Cardiac muscle cell (in vitro differentiated cells and primary cell): ENCODE data around the gene CHKA. TPM values are rescaled to one million over a fixed set of nuclear protein-coding genes. Genes with fewer than 3 reads are reported as not detected.

ENCODE experiments used
- DNase-seq, 2 donors: peaks; one replicate each; pipeline versions ENCODE4 v3.0.0 to v3.0.0-alpha.2; 2010 to 2017; ENCODE audit warnings: low read depth in 1 of 2, low spot score in 1 of 2
- H3K27ac ChIP-seq: fragments of 200-600 bp; sonication (generic); 2 replicates; pipeline ENCODE4 v1.5.1; 2016
- H3K27me3 ChIP-seq: fragments of 200-600 bp; sonication (generic); 2 replicates; pipeline ENCODE4 v1.6.0; 2016; ENCODE audit warnings: control low read depth
- H3K36me3 ChIP-seq: fragments of 200-600 bp; sonication (generic); 2 replicates; pipeline ENCODE4 v1.5.1; 2016; ENCODE audit warnings: control low read depth
- H3K4me1 ChIP-seq: fragments of 200-600 bp; sonication (generic); 2 replicates; pipeline ENCODE4 v1.8.1; 2017; ENCODE audit warnings: low read depth, mild to moderate bottlenecking, mixed run types
- H3K4me3 ChIP-seq: fragments of 200-600 bp; sonication (generic); 2 replicates; pipeline ENCODE4 v1.5.1; 2016; ENCODE audit warnings: mild to moderate bottlenecking
- H3K9me3 ChIP-seq: fragments of 200-600 bp; sonication (generic); 2 replicates; pipeline ENCODE4 v1.5.1; 2017; ENCODE audit warnings: low read depth, mild to moderate bottlenecking, control low read depth
- polyA plus RNA-seq: library from polyadenylated mRNA; unstranded; fragments of >200 nt; fragmentation: Nextera tagmentation; extraction: Ambion mirVana; gene quantifications from 2 replicates; pipeline ENCODE4 v1.2.1, GENCODE V29; 2016
- total RNA-seq: library from RNA; depleted of rRNA; stranded (reverse); fragments of >200 nt; gene quantifications from 2 replicates; pipeline ENCODE4 v1.2.3, GENCODE V29; 2016
- TF ChIP-seq, protein P1 (sequence below): IDR thresholded peaks from 2 replicates; pipeline ENCODE4 v1.5.1; 2012; ENCODE audit warnings: low read depth, mild to moderate bottlenecking, low read length

Gene CHKA
- total and polyA plus RNA-seq, 2 experiments from 2014 or later: 37.6 to 143 TPM

DNA sequence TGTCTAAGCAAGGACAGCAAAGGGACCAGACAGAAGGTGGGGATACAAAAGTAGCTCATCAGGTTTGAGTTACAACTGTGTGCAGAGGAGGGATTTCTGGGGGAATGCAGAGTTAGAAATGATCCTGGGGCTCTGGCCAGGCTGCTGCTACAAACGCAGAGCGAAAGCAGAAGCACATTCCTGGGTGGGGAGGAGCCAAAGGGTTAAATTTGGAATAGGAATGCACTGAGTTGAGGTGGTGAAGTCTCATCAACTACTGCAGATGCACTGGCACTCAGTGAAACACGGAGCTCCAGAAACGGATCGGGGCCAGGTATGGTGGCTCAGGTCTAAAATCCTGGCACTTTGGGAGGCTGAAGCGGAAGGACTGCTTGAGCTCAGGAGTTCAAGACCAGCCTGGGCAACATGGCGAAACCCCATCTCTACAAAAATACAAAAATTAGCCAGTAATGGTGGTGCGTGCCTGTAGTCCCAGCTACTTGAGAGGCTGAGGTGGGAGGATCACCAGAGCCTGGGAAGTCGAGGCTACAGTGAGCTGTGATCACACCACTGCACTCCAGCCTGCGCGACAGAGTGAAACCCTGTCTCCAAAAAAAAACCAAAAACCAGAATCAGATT lies 3.2 kb downstream of the CHKA start:
- TF ChIP-seq, protein P1, sequence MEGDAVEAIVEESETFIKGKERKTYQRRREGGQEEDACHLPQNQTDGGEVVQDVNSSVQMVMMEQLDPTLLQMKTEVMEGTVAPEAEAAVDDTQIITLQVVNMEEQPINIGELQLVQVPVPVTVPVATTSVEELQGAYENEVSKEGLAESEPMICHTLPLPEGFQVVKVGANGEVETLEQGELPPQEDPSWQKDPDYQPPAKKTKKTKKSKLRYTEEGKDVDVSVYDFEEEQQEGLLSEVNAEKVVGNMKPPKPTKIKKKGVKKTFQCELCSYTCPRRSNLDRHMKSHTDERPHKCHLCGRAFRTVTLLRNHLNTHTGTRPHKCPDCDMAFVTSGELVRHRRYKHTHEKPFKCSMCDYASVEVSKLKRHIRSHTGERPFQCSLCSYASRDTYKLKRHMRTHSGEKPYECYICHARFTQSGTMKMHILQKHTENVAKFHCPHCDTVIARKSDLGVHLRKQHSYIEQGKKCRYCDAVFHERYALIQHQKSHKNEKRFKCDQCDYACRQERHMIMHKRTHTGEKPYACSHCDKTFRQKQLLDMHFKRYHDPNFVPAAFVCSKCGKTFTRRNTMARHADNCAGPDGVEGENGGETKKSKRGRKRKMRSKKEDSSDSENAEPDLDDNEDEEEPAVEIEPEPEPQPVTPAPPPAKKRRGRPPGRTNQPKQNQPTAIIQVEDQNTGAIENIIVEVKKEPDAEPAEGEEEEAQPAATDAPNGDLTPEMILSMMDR: no peak
- Histone ChIP-seq H3K36me3 (no peaks in the 10 kb centered on the region), H3K27ac (peak overlapping the region; percentile 99), H3K27me3 (no peaks in the 10 kb centered on the region), H3K9me3 (no peaks in the 10 kb centered on the region), H3K4me1 (peaks cover 43% of the 10 kb centered on the region), H3K4me3 (peak overlapping the region; percentile 63)
- DNase-seq: peak in 1 of 2 donors; percentile 88

DNA sequence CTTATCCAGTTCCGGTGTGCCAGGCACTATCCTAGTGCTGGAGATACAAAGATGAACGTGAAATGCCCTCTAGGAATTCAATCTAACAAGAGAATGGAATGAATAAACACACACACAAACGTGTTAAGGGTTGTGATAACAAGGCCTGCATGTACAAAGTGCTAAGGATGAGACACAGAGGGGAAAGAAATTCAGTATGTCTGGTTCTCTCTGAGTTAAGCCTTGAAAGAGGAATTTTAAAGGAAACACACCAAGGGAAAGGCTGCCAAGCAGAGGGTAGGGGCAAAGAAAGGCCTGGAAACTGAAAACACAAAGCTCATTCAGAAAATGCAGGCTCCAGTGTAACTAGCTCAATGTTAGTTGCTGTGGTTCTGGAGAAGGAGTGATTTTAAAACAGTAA lies 4.2 kb downstream of the CHKA start:
- H3K27ac ChIP-seq: peak overlapping the region; percentile 99

DNA sequence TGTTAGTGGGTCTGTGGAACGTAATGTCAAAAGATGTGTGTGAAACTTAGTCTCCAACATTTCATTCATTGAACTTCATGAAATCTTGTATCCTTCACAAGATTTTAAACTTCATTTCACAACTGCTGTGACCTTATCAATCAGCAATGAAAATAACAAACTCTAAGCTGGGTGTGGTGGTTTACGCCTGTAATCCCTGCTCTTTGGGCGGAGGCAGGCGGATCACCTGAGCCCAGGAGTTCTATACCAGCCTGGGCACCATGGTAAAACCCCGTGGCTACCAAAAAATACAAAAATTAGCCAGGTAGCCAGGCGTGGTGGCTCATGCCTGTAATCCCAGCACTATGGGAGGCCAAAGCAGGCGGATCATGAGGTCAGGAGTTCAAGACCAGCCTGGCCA lies 5.1 kb downstream of the CHKA start:
- TF ChIP-seq, protein P1: no peak
- no peaks in the 10 kb centered on the region for H3K36me3 ChIP-seq

More for the DNA sequence above, 4.2 kb downstream of the CHKA start:
- Histone ChIP-seq H3K27me3 (no peaks in the 10 kb centered on the region), H3K9me3 (no peaks in the 10 kb centered on the region), H3K4me1 (peaks cover 36% of the 10 kb centered on the region), H3K36me3 (no peaks in the 10 kb centered on the region), H3K4me3 (no peak overlapping the region)
- TF ChIP-seq, protein P1: no peak
- DNase-seq: no peak

DNA sequence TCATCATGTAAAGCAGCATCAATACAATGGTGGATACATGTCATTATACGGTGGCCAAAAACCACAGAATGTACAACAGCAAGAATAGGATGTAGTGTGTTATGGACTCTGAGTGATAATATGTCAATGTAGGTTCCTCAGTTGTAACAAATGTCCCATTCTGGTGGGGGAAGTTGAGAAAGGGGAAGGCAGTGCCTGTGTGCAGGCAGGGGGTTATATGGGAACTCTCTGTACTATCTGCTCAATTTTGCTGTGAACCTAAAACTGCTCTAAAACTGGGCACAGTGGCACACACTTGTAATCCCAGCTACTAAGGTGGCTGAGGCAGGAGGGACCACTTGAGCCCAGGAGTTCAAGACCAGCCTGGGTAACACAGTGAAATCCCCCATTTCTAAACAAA lies 5.9 kb downstream of the CHKA start:
- no peaks in the 10 kb centered on the region for H3K27me3 ChIP-seq
- no peak overlapping the region for H3K4me3 ChIP-seq
- DNase-seq: no peak
- no peaks in the 10 kb centered on the region for H3K9me3 ChIP-seq
- TF ChIP-seq, protein P1: no peak
- no peaks in the 10 kb centered on the region for H3K36me3 ChIP-seq
- peaks cover 32% of the 10 kb centered on the region for H3K4me1 ChIP-seq
- H3K27ac ChIP-seq: peak overlapping the region; percentile 42

More for the DNA sequence above, 5.1 kb downstream of the CHKA start:
- H3K27me3 ChIP-seq: no peaks in the 10 kb centered on the region
- H3K4me1 ChIP-seq: peaks cover 32% of the 10 kb centered on the region
- DNase-seq: no peak
- no peak overlapping the region for H3K4me3 ChIP-seq
- H3K27ac ChIP-seq: peak overlapping the region; percentile 42
- no peaks in the 10 kb centered on the region for H3K9me3 ChIP-seq

DNA sequence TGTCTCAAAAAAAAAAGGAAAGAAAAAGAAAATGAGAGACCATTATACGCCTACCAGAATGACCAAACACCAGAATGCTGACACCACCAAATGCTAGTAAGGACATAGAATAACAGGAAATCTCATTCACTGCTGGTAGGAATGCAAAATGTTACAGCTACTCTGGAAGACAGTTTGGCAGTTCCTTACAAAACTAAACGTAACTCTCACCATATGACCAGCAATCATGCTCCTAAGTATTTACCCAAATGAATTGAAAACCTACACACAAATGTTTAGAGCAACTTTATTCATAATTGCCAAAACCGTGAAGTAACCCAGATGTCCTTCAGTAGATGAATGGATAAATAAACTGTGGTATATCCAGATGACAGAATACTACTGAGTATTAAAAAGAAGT lies 7.2 kb downstream of the CHKA start:
- H3K27ac ChIP-seq: peak overlapping the region; percentile 22
- peak in 1 of 2 donors; percentile 39 for DNase-seq
- TF ChIP-seq, protein P1: no peak

More for the DNA sequence above, 7.2 kb downstream of the CHKA start:
- H3K4me1 ChIP-seq: peaks cover 23% of the 10 kb centered on the region
- no peaks in the 10 kb centered on the region for H3K9me3 ChIP-seq
- H3K27me3 ChIP-seq: no peaks in the 10 kb centered on the region
- H3K36me3 ChIP-seq: no peaks in the 10 kb centered on the region
- no peak overlapping the region for H3K4me3 ChIP-seq
